ENCODE data around the gene DUSP8. TPM values are rescaled to one million over a fixed set of nuclear protein-coding genes. Genes with fewer than 3 reads are reported as not detected.

Gene DUSP8
- polyA plus RNA-seq, 2 donors = 0.69 to 0.84 TPM

GRCh38 chr11:1507381-1508140 is 64.5 kb downstream of the DUSP8 start:
- WGBS, 2 donors = 70 to 72% methylated on average over 21 of the region's 21 CpGs
- no peaks in the 10 kb centered on the region for H3K27me3 ChIP-seq (ENCODE audit: control insufficient read depth in 1 of 2, insufficient read depth in 2 of 2, low read length in 2 of 2)

GRCh38 chr11:1506981-1507380 is 65.1 kb downstream of the DUSP8 start:
- H3K4me3 ChIP-seq (ENCODE audit: low read depth in 1 of 2, low read length in 2 of 2) = no peak overlapping the region
- no peak overlapping the region for H3K27ac ChIP-seq (ENCODE audit: low read depth in 2 of 2, low read length in 1 of 2)
- H3K4me1 ChIP-seq (ENCODE audit: control insufficient read depth in 2 of 2, insufficient read depth in 2 of 2, low read length in 1 of 2) = peaks cover 18 to 22% of the 10 kb centered on the region in 2 donors
- H3K9me3 ChIP-seq (ENCODE audit: control insufficient read depth in 2 of 2, insufficient read depth in 1 of 2, low read depth in 1 of 2, low read length in 1 of 2) = no peaks in the 10 kb centered on the region
- peaks cover 2 to 5% of the 10 kb centered on the region in 2 donors for H3K36me3 ChIP-seq (ENCODE audit: control insufficient read depth in 2 of 2, insufficient read depth in 2 of 2, low read length in 1 of 2)
- H3K27me3 ChIP-seq (ENCODE audit: control insufficient read depth in 1 of 2, insufficient read depth in 2 of 2, low read length in 2 of 2) = no peaks in the 10 kb centered on the region
- 88 to 90% methylated on average over 9 of the region's 9 CpGs for WGBS, 2 donors

More at GRCh38 chr11:1507381-1508140, 64.5 kb downstream of the DUSP8 start:
- Histone ChIP-seq H3K27ac (ENCODE audit: low read depth in 2 of 2, low read length in 1 of 2) (no peak overlapping the region), H3K36me3 (ENCODE audit: control insufficient read depth in 2 of 2, insufficient read depth in 2 of 2, low read length in 1 of 2) (peaks cover 2 to 5% of the 10 kb centered on the region in 2 donors), H3K4me3 (ENCODE audit: low read depth in 1 of 2, low read length in 2 of 2) (no peak overlapping the region), H3K4me1 (ENCODE audit: control insufficient read depth in 2 of 2, insufficient read depth in 2 of 2, low read length in 1 of 2) (peaks cover 16 to 20% of the 10 kb centered on the region in 2 donors), H3K9me3 (ENCODE audit: control insufficient read depth in 2 of 2, insufficient read depth in 1 of 2, low read depth in 1 of 2, low read length in 1 of 2) (no peaks in the 10 kb centered on the region)

- Histone ChIP-seq H3K4me3 (ENCODE audit: low read depth in 1 of 2, low read length in 2 of 2) (no peak overlapping the region), H3K9me3 (ENCODE audit: control insufficient read depth in 2 of 2, insufficient read depth in 1 of 2, low read depth in 1 of 2, low read length in 1 of 2) (no peaks in the 10 kb centered on the region), H3K4me1 (ENCODE audit: control insufficient read depth in 2 of 2, insufficient read depth in 2 of 2, low read length in 1 of 2) (peaks cover 23 to 25% of the 10 kb centered on the region in 2 donors), H3K36me3 (ENCODE audit: control insufficient read depth in 2 of 2, insufficient read depth in 2 of 2, low read length in 1 of 2) (peaks cover 0 to 6% of the 10 kb centered on the region in 2 donors), H3K27me3 (ENCODE audit: control insufficient read depth in 1 of 2, insufficient read depth in 2 of 2, low read length in 2 of 2) (no peaks in the 10 kb centered on the region), H3K27ac (ENCODE audit: low read depth in 2 of 2, low read length in 1 of 2) (no peak overlapping the region)
- WGBS, 2 donors = 82 to 88% methylated on average over 11 of the region's 11 CpGs
These were observed 66.6 kb downstream of the DUSP8 start for GRCh38 chr11:1505480-1505879.

GRCh38 chr11:1504581-1505290 is 67.3 kb downstream of the DUSP8 start:
- Histone ChIP-seq H3K27me3 (ENCODE audit: control insufficient read depth in 1 of 2, insufficient read depth in 2 of 2, low read length in 2 of 2) (no peaks in the 10 kb centered on the region), H3K4me3 (ENCODE audit: low read depth in 1 of 2, low read length in 2 of 2) (no peak overlapping the region), H3K36me3 (ENCODE audit: control insufficient read depth in 2 of 2, insufficient read depth in 2 of 2, low read length in 1 of 2) (peaks cover 0 to 13% of the 10 kb centered on the region in 2 donors), H3K4me1 (ENCODE audit: control insufficient read depth in 2 of 2, insufficient read depth in 2 of 2, low read length in 1 of 2) (peaks cover 27 to 29% of the 10 kb centered on the region in 2 donors), H3K9me3 (ENCODE audit: control insufficient read depth in 2 of 2, insufficient read depth in 1 of 2, low read depth in 1 of 2, low read length in 1 of 2) (no peaks in the 10 kb centered on the region), H3K27ac (ENCODE audit: low read depth in 2 of 2, low read length in 1 of 2) (no peak overlapping the region)
- 92% methylated on average over 28 of the region's 28 CpGs for WGBS, 2 donors

GRCh38 chr11:1504138-1504537 is 67.9 kb downstream of the DUSP8 start:
- H3K4me1 ChIP-seq (ENCODE audit: control insufficient read depth in 2 of 2, insufficient read depth in 2 of 2, low read length in 1 of 2) = peaks cover 27 to 29% of the 10 kb centered on the region in 2 donors
- no peak overlapping the region for H3K27ac ChIP-seq (ENCODE audit: low read depth in 2 of 2, low read length in 1 of 2)
- H3K36me3 ChIP-seq (ENCODE audit: control insufficient read depth in 2 of 2, insufficient read depth in 2 of 2, low read length in 1 of 2) = peaks cover 0 to 18% of the 10 kb centered on the region in 2 donors
- no peak overlapping the region for H3K4me3 ChIP-seq (ENCODE audit: low read depth in 1 of 2, low read length in 2 of 2)
- no peaks in the 10 kb centered on the region for H3K9me3 ChIP-seq (ENCODE audit: control insufficient read depth in 2 of 2, insufficient read depth in 1 of 2, low read depth in 1 of 2, low read length in 1 of 2)
- WGBS, 2 donors = 72 to 79% methylated on average over 9 of the region's 9 CpGs
- H3K27me3 ChIP-seq (ENCODE audit: control insufficient read depth in 1 of 2, insufficient read depth in 2 of 2, low read length in 2 of 2) = no peaks in the 10 kb centered on the region

Other genes starting within 250 kb of the DUSP8 start
- 1 to 10 TPM in 1 of 2 donors, under 1 TPM in 1; 0.90 to 1.1 TPM for gene BRSK2, start 182.3 kb downstream of the DUSP8 start, polyA plus RNA-seq
- 10 to 100 TPM; 33.2 to 43.8 TPM for gene MOB2, start 85.5 kb downstream of the DUSP8 start, polyA plus RNA-seq
- gene KRTAP5-1, start 13.0 kb upstream of the DUSP8 start, polyA plus RNA-seq = not detected
- gene KRTAP5-2, start 26.0 kb upstream of the DUSP8 start, polyA plus RNA-seq = not detected
- gene KRTAP5-3, start 36.2 kb upstream of the DUSP8 start, polyA plus RNA-seq = not detected
- gene KRTAP5-4, start 49.9 kb upstream of the DUSP8 start, polyA plus RNA-seq = not detected
- not detected for gene KRTAP5-5, start 57.5 kb upstream of the DUSP8 start, polyA plus RNA-seq
- not detected for gene KRTAP5-6, start 124.9 kb upstream of the DUSP8 start, polyA plus RNA-seq
- 1 to 10 TPM in 1 of 2 donors, under 1 TPM in 1; 0.73 to 1.1 TPM for gene IFITM10, start 178.3 kb upstream of the DUSP8 start, polyA plus RNA-seq
- 100 to 1,000 TPM; 273 to 284 TPM for gene CTSD, start 191.7 kb upstream of the DUSP8 start, polyA plus RNA-seq

Data from esophagus (tissue), 2 donors.